VCaP (cell line): ENCODE data around the gene PIH1D2.
"Not testable (repeated sequence)": the region's sequence is repeated elsewhere in the genome, so short reads cannot be mapped to it uniquely, and the experiment has no call there.

ENCODE experiments used
- H3K27ac ChIP-seq: fragments of 450-650 bp; 2 replicates; pipeline ENCODE4 v1.5.1; 2017
- CTCF ChIP-seq: fragments of 450-650 bp; conservative IDR thresholded peaks from 2 replicates; pipeline ENCODE4 v1.5.1; 2017; ENCODE audit warnings: mild to moderate bottlenecking, moderate library complexity

Gene PIH1D2

DNA sequence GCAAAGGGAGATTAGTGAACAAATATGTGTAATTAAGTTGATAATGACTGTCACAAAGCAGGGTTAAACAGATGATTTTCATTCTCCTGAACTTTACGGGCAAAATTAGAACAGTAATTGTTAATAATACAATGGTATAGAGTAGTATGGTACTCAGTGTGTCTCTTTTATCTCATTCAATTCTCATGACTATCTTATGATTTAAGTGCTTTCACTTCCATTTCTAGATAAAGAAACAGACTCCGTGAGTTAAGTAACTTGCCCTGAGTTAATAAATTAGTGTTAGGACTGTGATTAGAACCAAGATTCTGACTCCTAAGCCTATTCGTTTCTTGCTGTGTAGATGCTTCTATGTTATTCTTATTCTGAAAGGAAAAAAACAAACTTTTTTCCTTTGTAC is 22.0 kb downstream of the PIH1D2 start:
- no peak for TF ChIP-seq CTCF
- no peak overlapping the region for H3K27ac ChIP-seq

DNA sequence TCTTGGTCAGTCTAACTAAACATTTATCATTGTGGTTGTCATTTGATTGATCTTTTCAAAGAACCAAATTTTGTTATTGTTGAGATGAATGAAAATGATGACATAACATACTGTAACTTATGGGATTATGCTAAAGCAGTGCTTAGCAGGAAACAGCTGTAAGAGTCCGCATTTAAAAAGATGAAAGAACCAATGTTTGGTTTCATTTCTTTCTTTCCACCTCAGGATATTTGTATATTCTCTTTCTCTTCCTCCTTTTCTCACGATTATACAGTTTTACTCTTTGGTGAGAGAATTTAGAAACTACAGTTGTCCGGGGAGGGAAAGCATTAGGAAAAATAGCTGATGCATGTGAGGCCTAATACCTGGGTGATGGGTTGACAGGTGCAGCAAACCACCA is 23.1 kb downstream of the PIH1D2 start:
- H3K27ac ChIP-seq = no peak overlapping the region
- no peak for TF ChIP-seq CTCF

- TF ChIP-seq CTCF = no peak
- no peak overlapping the region for H3K27ac ChIP-seq
Measured at GRCh38 chr11:112049777-112050176, 24.0 kb downstream of the PIH1D2 start.

GRCh38 chr11:112048256-112048655 is 25.6 kb downstream of the PIH1D2 start:
- H3K27ac ChIP-seq = not testable (repeated sequence)

DNA sequence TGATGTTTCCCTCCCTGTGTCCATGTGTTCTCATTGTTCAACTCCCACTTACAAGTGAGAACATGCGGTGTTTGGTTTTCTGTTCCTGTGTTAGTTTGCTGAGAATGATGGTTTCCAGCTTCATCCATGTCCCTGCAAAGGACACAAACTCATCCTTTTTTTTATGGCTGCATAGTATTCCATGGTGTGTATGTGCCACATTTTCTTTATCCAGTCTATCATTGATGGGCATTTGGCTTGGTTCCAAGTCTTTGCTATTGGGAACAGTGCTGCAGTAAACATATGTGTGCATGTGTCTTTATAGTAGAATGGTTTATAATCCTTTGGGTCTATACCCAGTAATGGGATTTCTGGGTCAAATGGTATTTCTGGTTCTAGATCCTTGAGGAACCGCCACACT is 27.2 kb downstream of the PIH1D2 start:
- H3K27ac ChIP-seq = not testable (repeated sequence)

DNA sequence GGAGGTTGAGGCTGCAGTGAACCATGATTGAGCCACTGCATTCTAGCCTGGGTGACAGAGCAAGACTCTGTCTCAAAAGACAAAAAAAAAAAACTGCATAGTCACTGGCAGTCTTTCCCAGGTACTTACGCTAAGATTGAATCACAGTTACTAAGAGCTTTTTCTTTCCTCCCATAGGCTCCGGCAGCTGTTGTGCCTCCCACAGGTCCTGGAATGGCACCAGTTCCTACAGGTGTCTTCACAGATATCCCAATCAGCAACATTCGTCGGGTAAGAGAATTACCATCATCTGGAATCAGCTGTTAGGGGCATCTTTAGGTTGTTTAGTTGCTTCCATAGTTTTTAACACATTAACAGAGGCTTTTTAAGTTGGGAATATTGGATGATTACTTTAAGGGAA is 28.9 kb downstream of the PIH1D2 start:
- TF ChIP-seq CTCF = no peak

DNA sequence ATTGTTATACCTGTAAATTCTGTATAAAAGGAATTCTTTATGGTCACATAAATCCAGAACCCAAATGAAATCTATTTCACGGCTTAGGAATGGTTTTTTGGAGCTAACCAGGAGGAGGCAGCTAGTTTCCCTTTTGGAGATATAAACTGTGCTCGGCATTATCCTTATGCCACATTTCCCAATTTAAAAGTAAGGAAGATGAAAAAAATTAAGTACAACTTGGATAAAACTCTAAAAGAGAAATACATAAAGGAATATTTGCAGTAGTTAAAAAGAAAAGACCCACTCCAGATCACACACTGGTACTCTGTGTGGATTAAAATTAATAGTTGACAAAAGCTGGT is 30.9 kb downstream of the PIH1D2 start:
- TF ChIP-seq CTCF = no peak
- no peak overlapping the region for H3K27ac ChIP-seq

More for the DNA sequence above, 28.9 kb downstream of the PIH1D2 start:
- H3K27ac ChIP-seq = no peak overlapping the region

DNA sequence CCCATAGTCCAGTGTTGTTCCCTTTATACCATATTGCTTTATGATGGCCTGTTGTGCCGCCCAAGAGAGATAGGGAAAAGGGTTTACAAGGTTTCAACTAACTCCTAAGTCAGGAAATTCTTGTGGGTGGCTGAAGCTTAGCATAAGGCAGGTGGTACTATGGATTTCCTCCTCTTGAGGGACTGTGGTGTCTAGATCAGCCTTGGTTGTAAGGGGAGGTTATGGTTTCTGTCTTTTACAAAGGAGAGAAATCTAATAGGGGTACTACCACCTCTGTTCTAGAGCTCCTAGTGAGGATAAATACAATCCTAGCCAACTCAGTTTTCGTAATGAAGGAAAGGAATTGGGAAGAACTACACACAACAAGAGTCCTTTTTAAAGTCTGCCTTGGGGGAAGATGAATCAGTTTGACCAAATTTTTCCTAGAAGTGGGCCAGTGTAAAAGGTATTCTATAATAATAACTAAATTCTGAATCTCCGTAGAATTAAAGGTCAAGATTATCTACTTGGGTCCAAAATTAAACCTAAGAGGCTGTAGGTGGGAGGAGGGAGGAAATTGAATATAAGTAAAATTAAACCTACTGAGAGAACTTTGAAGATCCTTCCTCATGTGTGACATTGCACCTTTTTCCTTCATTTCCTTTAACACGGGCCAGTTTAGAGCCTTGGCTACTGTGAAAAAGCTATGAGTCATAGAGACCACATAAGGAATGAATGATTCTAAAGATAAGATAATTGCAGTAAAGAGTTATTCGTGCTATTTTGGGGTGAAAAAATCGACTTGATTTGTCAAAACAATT is 31.5 kb downstream of the PIH1D2 start:
- TF ChIP-seq CTCF = no peak
- no peak overlapping the region for H3K27ac ChIP-seq

GRCh38 chr11:112037527-112037926 is 36.3 kb downstream of the PIH1D2 start:
- TF ChIP-seq CTCF = no peak
- no peak overlapping the region for H3K27ac ChIP-seq
